AG20443 (cell line): ENCODE results near the gene SMYD1.
A peak's percentile ranks its signal among the peaks of the same experiment; 100 is the strongest.

ENCODE experiments used
- DNase-seq: peaks from one replicate; pipeline ENCODE4 v3.0.0; 2012; ENCODE audit warnings: low spot score, mixed read lengths

Gene SMYD1

GRCh38 chr2:88087073-88087472, 19.4 kb downstream of the SMYD1 start:
- DNase-seq: no peak

DNA sequence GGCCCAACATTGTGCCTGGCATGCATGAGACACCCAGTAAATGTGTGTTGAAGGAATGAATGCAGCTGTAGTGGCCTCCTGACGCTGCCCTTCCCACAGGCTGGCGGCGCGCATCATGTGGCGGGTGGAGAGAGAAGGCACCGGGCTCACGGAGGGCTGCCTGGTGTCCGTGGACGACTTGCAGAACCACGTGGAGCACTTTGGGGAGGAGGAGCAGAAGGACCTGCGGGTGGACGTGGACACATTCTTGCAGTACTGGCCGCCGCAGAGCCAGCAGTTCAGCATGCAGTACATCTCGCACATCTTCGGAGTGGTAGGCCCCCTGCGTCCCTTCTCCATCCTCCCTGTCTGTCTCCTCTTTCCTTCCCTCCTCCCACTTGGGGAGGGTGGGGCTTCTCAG, 20.1 kb downstream of the SMYD1 start:
- no peak for DNase-seq

GRCh38 chr2:88088999-88089398, 21.4 kb downstream of the SMYD1 start:
- DNase-seq: no peak

DNA sequence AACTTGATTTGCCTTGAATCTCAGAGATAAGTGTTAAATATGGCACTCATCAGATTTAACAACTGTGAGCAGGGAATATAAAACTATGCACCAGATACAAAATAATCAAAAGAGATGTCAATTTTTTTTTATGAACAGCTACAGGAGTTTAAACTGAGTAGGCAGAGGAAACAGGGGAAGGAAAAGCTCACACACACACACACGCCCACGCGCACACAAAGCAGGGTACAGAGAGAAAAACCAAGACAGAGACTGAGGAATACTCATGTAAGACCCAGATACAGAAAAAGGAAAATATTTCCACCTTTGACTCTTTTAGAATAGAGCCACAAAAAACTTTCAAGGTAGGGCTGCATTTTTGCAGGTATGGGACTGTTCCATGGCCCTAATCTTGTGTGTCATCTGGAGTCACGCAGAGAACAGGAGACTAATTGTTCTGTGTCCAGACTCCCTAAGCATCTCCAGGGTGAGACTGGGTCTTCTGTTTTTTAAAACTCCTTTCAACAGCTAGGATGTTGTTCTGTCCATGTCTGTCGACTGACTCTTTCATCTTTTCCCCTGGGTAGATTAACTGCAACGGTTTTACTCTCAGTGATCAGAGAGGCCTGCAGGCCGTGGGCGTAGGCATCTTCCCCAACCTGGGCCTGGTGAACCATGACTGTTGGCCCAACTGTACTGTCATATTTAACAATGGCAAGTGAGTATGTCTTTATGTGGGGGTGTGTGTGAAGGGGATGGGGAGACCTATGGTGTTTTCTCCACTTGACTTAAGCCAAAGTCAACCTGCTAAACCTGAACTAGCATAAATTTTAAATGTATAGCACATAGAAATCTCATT, 23.0 kb downstream of the SMYD1 start:
- DNase-seq: no peak

DNA sequence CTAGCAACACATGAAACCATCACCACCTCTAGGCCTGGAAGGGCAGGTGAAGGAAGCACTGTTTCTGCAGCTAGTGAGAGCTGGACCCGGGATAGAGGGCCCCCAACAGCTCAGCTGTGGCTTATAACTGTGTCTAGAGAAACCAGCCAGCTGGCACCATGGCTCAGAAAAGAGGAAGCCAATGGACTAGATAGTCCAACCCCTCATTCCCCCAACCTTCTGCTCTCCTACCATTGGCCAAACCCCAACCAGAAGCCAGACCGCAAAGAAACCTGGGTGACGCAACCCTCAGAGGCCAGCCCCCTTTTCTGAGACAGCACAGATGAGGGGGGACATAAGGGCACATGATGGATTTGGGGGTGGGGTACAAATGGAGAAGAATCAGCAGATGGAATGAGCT, 24.3 kb downstream of the SMYD1 start:
- DNase-seq: no peak

GRCh38 chr2:88092773-88093172, 25.1 kb downstream of the SMYD1 start:
- DNase-seq: no peak

DNA sequence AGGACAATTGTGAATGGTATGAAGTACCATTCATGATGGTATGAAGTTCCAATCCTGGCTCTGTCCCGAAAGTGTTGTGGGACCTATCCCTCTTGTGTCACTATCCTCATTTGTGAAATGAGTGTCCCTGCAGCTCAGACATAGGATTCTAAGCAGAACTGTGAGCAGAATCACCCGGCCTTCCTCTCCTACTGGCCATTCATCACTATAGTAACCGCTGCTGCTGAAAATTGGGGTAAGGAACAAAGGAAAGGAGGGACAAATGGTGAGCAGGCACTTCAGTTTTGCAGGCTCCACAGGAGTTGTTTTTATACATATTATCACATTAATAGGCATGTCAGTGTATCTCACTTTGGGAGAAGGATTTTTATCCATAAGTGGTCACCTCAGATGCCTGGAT, 27.4 kb downstream of the SMYD1 start:
- DNase-seq: no peak

- no peak for DNase-seq
Measured at GRCh38 chr2:88096708-88097107, 29.1 kb downstream of the SMYD1 start.

DNA sequence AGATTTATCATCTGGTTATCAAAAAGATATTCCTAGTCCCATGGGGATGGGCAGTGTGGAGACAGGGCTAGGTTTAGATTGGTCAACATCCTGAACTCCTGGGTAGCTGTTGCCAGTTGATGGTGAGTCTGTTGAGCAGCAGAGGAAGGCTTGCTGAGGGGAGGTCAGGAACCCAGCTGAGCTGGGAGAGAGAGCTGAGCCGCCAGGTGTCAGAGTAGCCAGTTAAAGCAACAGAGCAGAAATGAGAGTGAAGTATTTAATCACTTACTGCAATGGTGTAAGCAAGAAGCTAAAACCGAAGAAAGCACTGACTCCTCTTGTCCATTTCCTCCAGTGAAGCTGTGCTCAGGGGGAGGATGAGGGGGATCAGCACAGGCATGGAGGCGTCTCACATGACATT, 29.6 kb downstream of the SMYD1 start:
- no peak for DNase-seq

DNA sequence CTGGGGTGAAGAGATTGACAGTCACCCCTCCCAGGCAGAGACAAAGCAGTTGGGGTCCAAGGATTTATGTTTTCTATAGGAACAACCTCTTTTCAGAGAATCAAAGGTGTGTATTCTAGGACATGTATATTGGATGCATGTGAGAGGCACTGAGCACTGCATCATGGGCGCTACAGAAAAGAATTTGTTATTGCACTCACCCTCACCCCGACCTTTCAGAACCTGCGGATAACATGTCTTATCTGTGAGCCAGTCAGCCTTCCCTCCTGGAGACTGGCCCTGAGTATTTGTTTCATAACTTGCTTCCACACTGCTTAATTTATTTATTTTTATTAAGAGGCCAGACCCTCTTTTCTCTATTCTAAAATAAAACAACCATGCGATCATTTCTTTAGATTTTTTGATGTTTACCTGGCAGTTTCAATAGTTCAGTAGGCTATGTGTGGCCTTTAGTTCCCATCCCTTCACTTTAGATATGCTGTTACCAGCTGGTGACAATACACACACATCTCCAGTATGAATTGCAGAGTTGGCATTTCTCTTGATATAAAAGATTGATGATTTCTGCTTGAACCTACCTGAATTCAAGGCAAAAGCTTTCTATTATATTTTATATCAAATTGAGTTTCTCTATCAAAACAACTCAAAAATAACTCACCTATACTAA, 30.4 kb downstream of the SMYD1 start:
- no peak for DNase-seq

DNA sequence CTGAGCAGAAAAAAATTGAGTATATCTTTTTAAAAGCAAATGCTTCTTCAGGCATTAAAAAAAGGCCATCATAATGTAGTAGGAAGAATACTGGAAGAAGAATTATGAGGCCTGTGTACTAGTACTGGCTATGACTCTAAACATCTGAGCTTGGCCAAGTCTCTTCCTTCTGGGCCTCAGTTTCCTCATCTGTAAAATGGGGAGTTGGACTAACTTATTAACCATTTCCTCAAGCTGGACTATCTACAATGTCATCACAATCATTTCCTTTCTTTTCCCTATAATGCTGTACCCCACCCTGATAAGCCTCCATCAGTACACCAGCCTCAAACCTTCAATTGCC, 30.9 kb downstream of the SMYD1 start:
- DNase-seq: no peak

DNA sequence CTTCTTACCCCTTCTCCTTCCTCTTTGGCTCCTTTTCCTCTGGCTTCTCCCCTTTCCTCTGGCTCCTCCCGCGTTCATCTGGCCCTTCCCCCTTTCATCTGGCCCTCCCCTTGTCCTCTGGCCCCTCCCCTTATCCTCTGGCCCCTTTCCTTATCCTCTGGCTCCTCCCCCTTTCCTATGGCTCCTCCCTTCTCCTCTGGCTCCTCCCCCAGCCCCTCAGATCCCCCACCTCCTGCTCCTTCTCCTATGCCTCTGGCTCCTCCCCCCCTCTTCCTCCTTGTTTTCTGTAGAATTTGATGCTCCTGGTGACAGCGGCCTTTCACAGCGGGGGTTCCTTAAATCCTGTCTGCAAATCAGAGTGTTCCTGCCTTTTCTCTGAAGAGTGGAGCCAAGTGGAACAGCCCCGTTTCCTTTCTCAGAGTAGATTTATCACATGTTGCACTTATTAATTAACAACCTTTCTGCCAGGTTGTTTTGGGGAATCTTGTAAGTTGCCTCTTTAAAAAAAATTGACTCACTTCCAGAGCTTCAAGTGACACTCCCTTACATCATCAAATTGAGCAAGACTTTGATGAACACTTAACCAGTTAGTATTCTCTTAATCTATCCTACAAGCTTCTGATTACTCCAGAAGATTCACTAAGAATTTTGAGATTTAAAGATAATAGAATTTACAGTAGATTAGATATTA, 32.3 kb downstream of the SMYD1 start:
- DNase-seq: peak; percentile 26

DNA sequence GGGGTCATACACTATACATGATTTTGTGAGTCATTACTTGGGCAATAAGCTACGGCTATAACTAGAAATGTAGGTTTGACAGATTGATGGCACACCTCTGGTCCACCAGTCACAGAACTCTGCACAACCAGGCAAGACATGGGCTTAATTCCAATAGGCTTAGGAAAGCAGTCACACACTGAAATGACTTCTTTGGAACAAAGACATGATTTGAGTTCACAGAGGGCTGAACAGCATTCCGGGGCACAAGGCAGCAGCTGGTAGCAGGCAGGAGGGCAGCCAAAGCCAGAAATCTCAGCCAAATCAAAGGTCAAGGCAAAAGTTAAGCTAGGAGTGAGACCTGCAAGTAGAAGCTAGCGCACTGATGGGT, 32.8 kb downstream of the SMYD1 start:
- no peak for DNase-seq

DNA sequence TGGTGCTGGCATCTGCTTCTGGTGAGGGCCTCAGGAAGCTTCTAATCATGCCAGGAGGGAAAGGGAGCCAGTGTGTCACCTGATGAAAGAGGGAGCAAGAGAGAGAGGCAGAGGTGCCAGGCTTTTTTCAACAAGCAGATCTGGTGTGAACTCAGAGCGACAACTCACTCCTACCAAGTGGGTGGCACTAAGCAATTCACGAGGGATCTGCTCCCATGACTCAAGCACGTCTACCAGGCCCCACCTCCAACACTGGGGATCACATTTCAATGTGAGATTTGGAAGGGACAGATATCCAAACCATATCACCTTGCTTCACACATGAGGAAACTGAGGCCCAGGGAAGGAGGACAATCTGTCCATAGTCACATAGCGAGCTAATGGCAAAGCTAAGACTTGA, 41.2 kb downstream of the SMYD1 start:
- DNase-seq: no peak

DNA sequence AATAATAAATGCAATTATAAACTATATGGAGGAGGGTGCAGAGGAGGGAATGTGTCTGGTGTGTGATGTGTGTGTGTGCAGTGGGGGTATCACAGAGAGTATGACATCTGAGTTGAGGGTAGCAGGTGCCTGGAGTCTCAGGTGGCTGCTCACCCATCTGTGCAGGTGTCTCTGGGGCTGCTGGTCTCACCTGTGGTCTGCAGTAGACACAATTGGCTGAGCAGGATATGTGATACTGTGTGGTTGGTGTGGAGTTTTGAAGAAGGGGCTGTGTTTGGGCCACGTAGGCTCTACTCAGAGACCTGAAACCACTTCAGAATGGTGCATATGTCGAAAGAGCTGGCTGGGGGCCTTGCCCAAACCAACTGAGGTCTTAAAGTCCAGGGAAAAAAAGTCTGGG, 43.2 kb downstream of the SMYD1 start:
- DNase-seq: no peak

GRCh38 chr2:88113069-88113468, 45.4 kb downstream of the SMYD1 start:
- no peak for DNase-seq

GRCh38 chr2:88114889-88115288, 47.3 kb downstream of the SMYD1 start:
- no peak for DNase-seq

GRCh38 chr2:88115825-88116518, 48.3 kb downstream of the SMYD1 start:
- DNase-seq: no peak

GRCh38 chr2:88116669-88117432, 49.2 kb downstream of the SMYD1 start:
- DNase-seq: no peak

- DNase-seq: no peak
Measured at GRCh38 chr2:88117973-88118372, 50.3 kb downstream of the SMYD1 start.

DNA sequence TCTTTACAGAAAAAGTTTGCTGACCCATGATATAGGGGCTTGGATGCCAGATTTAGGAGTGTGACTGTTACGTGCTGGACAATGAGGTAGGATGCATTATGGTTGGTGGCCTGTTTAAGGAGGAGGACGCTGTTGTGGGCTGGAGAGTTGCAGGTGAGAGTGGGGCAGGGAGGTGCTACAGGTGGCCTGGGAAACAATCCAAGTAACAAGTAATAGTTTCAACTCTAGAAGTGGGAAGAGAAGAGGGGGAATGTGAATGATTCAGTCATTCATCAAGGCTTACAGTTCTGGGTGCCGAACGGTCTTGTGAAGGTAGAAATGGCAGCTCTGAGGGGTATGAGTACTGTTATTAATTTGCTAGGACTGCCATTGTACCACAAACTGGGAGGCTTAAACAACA, 54.1 kb downstream of the SMYD1 start:
- DNase-seq: no peak
